GM21717 (cell line): ENCODE measurements around the gene TMEM116.
"Not testable (repeated sequence)": the region's sequence is repeated elsewhere in the genome, so short reads cannot be mapped to it uniquely, and the experiment has no call there.

ENCODE experiments used
- ATAC-seq: cut with Tn5 transposase; IDR thresholded peaks from one replicate; pipeline ENCODE4 v1.9.1; 2021; ENCODE audit warnings: mild to moderate bottlenecking, moderate library complexity; ENCODE audit not compliant: unreplicated experiment

The TMEM116 gene

DNA sequence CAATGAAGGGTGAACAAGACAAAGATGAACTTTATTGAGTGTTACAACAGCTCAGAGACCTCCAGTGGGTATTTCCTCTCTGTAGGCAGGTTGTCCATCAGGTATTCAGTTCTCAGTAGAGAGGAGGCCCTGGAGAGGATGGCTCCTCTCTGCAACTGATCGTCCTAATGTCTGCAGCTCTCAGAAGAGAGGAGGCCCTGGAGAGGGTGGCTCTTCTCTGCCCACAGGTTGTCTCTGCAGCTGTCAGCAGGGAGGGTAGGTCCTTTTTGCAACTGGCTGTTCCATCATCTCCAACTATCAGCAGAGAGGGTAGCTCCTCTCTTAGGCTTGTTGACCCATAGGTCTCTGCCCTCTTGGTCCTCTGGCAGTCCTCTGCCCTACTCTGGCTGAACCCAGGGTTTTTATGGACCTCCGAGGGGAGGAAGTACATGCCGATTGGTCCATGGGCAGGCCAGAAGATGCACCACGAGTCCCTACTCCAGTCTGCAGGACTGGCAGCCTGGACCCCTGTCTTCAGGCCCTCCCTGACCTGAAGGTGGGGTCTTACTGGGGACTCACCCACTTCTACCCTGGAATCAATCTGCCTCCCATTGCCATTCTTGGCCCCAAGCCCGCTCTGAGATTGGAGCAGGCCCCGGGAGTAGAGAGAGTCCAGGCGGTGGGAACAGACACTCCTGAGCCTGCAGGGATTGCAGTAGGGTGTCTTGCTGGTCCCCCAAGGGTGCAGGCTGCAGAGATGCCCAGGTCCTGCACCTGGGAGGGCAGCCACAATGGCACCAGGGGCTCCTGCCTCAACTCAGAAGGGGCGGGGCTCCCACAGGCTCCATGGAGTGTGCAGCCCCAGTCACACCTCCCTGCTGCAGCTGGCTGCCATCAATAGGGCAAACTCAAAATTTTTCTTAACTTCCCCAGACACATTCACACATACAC is 2.3 kb downstream of the TMEM116 start:
- no peak for ATAC-seq

DNA sequence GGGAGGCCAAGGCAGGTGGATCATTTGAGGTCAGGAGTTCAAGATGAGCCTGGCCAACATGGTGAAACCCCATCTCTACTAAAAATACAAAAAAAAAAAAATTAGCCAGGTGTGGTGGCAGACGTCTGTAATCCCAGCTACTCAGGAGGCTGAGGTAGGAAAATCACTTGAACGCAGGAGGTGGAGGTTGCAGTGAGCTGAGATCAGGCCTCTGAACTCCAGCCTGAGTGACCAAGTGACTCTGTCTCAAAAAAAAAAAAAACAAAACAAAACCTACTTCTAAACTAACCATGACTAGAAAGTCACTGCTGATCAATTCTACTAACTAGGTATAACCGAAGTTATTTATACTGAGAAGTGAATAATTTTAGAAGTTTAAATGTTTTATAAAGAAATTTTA is 3.4 kb downstream of the TMEM116 start:
- not testable (repeated sequence) for ATAC-seq

DNA sequence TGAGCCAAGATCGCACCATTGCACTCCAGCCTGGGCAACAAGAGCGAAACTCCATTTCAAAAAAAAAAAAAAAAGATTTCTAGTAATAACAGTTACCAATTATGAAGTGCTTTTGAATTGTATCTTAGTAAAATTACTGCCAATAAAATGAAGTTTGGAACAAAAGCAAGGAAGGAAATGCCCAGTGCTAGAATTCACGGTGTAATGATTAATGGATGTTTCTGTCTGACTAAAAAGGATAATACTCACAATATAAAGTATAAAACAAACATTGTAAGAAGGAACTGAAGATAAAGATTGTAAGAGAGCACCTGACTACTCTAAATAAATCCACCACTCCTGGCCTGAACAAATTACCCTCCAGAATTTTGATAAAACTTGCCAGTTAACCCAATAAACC is 4.0 kb downstream of the TMEM116 start:
- ATAC-seq = no peak

DNA sequence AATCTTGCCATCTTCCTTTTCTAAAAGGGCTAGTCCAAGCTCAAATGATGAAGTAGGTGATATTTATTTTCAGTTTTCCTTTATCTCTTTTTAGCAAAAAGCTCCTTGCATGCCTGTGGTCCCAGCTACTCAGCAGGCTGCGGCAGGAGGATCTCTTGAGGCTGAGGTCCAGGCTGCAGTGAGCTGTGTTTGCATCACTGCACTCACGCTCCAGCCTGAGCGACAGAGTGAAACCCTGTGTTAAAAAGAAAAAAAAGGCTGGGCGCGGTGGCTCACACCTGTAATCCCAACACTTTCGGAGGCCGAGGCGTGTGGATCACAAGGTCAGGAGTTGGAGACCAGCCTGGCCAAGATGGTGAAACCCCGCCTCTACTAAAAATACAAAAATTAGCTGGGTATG is 5.0 kb downstream of the TMEM116 start:
- no peak for ATAC-seq

DNA sequence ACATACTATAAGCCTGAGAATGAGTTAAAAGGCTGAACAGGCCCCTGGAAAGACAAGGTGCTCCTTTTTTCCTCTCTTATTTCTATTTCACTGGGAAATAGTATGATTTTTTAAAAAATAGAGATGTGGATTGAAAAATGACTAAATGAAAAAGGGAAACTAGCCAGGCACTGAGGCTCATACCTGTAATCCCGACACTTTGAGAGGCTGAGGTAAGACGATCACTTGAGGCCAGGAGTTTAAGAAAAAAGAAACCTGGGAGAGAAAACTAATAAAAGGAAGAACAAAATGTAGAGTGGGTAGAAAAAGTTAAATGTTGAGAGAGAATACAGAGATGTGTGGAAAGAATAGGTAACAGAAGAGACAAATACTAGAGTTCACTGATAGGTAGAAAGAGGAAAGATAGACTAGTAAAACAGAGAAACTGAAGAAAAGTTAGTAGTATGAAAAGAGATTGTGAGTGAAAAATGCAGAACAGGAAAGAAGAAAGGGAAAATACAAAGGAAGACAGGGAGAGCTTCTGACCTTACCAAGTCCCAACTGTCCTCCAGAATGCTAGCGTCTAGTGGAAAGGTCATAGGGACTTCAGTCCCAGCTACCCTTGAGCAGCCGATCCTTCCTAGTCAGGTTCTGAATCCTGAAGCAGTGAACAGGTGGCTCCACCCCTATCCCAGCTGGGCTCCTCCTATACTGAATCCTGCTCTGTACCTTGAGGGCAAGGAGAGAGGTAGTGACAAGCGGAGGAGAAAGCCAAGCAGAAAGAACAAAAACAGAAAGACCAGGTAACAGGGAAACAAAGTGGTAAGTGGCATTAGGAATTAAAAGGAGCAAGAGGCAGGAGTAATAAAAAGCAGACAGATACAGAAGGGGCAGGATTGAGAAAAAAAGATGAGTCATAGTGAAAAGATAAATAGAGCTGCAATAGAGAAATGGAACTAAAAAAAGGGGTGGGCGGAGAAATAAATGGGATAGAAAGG is 7.3 kb downstream of the TMEM116 start:
- no peak for ATAC-seq

DNA sequence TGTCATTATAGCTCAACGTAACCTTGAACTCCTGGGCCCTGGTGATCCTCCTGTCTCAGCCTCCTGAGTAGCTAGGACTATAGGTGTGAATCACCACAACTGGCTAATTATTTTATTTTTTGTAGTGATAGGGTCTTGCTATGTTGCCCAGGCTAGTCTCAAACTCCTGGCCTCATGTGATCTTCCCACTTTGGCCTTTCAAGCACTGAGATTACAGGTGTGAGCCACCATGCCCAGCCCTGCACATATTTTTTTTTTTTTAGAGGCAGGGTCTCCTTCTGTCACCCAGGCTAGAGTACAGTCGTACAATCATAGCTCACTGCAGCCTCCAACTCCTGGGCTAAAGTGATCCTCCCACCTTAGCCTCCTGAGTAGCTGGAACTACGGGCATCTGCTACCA is 8.9 kb downstream of the TMEM116 start:
- no peak for ATAC-seq

DNA sequence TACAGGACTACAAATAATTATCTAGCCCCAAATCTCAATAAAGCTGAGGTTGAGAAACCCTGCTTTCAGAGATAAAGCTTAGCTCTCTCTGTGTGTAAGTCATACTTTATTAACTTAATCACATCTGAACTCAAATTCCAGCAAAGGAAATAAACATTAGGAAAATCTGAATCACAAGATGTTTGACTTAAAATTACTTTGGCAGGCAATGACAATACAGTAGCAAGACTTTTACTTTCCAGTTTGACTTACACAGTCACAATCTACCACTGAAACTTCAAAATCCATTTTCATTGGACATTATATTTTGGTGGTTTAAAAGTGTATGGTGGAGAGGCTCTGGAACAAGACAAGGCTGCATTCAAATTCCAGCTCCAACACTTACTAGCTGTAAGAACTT is 11.4 kb downstream of the TMEM116 start:
- ATAC-seq = no peak

DNA sequence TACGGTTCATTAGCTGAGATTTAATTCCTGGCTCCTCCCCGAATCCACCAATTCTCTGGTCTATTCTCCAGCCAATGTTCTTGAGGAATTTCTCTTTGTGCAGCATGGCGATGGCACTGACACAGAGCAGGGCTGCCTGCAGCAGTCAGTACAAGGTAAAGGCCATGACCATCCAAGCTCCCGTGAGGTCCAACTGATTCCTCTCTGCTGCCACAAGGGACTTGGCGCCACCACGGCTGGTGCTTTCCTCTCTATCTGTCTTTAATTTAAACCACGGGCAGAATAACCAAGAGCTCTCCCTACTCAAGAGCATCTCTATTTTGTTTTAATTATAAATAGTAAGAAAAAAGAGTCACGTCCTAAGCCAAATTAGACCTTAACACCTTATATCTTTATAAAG is 12.1 kb downstream of the TMEM116 start:
- ATAC-seq = no peak

DNA sequence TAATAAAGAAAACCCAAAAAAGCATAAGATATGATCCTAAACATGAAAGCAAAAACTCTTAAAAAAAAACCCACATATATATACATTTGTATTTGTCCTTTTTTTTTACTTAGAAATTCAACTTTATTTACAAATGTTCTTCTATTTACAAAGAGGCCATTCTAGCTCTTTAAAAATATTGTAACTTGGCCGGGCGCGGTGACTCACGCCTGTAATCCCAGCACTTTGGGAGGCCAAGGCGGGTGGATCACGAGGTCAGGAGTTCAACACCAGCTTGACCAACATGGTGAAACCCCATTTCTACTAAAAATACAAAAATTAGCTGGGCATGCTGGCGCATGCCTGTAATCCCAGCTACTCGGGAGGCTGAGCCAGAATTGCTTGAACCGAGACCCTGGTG is 13.8 kb downstream of the TMEM116 start:
- not testable (repeated sequence) for ATAC-seq

DNA sequence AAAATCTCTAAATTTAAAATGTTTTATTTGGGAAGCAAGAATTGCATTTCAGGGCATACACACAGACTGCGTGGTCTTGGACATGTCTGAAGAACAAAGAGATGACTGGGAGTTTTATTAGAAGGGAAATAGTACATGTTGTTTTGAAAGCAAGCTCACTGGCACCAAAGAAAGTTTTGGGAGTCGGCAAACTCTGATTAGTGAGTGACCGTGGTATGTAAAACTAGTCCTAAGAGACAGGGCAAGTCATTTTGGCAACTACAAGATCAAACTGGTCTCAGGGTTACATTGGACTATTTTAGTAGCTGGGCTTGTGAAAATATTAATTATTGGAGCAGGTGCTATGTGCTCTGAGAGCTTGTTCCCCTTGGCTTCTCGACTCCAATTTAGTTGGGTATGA is 14.9 kb downstream of the TMEM116 start:
- ATAC-seq = no peak

DNA sequence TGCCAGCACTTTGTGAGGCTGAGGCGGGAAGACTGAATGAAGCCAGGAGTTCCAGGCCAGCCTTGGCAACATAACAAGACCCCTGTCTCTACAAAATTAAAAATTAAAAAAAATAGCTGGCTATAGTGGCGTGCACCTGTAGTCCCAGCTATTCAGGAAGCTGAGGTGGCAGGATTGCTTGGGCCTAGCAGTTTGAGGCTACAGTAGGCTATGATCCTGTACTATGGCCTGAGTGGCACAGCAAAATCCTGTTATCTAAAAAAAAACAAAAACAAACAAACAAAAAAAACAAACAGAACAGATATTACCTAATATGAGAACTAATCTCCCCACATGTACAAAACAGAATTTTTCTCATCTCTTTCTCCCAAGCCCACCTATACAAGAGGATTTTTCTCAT is 15.7 kb downstream of the TMEM116 start:
- ATAC-seq = no peak

DNA sequence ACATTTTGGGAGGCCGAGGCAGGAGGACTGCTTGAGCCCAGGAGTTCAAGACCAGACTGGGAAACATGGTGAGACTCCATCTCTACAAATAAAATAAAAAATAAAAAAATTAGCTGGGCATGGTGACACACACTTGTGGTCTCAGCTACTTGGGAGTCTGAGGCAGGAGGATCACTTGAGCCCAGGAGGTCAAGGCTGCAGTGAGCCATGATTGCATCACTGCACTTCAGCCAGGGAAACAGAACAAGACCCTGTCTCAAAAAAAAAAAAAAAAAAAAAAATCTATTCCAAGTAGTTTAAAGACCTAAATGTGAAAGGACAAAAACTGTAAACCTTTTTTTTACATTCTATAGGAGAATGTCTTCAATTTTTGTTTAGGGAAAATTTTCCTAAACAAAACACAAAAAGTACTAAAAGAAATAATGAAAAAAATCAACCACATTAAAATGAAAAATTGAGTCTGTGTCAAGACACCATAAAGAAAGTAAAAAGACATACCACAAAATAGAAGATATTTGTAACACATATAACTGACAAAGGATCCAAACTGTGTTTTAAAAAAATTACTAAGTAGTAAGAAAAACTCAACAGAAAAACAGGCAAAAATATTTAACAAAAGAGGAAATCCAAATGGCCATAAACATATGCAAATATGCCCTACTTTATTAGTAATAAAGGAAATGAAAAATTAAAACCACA is 17.0 kb downstream of the TMEM116 start:
- ATAC-seq = no peak

DNA sequence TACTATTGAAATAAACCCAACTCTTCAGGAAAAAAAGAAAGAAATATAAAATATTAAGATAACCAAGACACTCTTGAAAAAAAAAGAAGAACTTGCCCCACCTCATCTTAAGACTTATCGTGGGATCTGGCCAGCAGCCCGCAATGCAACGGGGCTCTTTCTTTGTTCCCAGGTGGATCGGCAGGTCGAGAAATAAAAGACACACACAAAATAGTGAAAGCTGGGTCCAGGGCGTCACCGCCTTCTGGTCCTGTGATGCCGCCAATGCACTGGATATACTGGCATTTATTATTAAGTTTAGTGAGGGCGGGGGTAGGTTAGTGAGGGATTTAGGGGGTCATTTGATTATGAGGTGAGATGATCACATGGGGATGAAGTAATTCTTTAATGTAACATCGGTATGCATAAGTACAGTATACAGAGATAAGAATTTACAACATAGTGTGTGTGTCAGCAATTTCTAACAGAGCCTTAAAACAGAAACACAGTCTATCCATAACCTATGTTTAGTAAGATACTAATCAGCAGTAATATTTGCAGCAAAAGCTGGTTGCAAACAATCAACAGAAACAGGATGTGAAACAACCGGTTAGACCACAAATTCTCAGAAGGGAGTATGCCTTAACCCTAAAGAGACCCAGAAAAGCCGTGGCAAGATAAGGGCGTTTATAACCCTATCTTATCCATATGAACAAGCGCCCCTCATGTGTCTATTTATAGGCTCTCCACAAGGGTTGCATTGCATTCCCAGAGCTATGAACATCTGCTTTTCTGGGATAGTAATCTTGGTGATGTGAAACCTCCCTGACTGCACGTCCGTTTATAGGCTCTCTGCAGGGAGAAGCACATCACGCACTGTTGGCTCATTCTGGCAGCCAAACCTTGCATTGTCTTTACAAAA is 18.5 kb downstream of the TMEM116 start:
- ATAC-seq = not testable (repeated sequence)

DNA sequence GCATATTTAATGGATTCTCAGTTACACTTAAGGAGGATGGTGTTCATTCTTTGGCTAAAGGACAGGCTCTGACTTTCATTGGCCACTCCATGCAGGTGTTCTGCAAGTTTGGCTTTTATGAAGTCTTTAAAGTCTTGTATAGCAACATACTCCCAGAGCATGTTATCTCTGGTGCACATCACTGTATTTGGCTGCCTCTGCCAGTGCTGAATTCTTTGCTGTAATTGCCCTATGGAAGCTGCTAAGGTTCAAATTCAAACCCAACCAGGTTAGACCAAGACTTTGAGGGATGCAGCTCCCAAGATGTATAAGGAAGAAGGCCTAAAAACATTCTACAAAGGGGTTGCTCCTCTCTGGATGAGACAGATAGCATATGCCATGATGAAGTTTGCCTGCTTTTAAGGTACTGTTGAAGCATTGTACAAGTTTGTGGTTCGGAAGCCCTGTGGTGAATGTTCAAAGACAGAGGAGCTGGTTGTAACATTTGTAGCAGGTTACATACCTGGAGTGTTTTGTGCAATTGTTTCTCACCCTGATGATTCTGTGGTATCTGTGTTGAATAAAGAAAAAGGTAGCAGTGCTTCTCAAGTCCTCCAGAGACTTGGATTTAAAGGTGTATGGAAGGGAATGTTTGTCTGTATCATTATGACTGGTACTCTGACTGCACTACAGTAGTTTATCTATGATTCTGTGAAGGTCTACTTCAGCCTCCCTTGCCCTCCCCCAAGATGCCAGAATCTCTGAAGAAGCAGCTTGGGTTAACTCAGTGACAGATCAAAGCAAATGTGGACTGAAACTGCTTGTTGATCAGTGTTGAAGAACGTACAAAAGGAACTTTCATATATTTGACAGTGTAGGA is 19.4 kb downstream of the TMEM116 start:
- no peak for ATAC-seq

DNA sequence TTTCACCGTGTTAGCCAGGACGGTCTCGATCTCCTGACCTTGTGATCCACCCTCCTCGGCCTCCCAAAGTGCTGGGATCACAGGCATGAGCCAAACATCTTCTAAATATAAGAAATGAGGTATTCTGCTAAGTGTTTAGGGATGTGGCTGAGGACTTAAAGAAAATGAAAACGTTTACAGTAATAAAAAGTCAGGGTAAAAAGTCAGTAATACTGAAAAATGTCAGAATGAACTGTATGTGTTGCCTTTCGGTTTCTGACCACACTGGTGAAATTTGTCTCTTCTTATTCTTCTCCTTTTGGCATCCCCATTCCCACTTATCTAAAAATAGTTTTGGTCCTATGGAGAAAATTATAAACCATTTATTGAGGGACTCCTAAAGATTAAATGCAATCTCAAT is 20.5 kb downstream of the TMEM116 start:
- ATAC-seq = no peak

DNA sequence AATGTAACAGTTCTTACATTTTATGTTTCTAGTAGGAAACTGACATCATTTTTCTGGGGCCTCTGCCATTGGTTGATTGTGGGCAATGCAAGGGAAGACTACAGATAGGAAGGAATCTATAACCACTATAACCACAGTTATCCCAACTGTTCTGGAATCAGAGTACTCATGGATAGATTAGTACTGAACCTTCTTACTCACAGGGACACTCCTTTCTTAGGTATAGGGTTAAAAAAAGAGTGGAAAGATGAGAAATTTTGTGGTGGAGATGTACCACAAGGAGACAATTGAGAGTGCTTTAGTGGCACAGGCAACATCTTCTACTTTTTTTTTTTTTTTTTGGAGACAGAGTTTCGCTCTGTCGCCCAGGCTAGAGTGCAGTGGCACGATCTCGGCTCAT is 21.0 kb downstream of the TMEM116 start:
- ATAC-seq = no peak

DNA sequence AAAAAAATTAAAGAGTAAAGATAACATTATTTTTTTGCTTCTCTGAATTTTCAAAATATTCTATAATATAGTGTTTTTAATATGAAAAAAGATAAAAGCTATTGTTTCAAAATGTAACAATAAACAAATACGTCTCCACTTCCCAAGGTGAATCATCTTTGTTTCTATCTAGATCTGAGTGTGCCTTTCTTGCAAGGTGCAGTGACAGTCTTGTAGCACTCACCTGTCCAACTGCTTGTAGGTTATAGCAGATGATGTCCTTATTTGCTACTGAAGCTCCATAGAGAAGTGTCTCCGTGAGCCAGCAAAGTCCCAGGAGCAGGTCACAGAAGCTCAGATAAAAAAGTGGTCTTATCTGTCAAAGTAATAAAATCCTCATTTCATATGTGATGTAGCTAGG is 21.4 kb downstream of the TMEM116 start:
- ATAC-seq = no peak

DNA sequence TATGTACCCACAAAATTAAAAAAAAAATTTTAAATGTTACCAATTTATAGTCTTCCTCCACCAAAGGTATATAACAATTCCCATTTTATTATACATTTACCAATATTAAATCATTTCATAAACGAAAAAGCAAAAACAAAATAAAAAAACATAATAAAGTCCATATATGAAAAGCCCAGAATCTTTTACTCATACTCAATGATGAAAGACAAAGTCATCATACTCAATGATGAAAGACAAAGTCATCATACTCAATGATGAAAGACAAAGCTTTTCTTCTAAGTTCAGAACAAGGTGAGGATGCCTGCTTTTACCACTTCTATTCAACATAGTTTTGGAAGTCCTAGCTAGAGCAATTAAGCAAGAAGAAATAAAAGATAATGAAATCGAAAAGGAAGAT is 28.1 kb downstream of the TMEM116 start:
- no peak for ATAC-seq

DNA sequence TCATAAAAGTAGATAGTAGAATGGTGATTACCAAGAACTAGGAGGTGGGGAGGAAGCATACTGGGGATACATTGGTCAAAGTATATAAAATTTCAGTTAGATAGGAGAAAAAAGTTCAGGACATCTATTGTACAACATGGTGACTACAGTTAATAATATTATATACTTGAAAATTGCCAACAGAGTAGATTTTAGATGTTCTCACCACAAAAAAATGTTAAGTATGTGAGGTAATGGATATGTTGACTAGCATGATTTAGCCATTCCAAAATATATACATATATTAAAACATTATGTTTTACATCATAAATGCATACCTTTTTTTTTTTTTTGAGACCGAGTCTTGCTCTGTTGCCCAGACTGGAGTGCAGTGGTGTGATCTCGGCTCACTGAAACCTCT is 31.0 kb downstream of the TMEM116 start:
- no peak for ATAC-seq
